HepG2 (cell line): Measurements from ENCODE around the gene TMOD3. TPM values are rescaled to one million over a fixed set of nuclear protein-coding genes. Genes with fewer than 3 reads are reported as not detected.
A peak's percentile ranks its signal among the peaks of the same experiment; 100 is the strongest.

Experiments
- AKAP8 ChIP-seq: sonication (generic); formaldehyde crosslinking; IDR thresholded peaks from 2 replicates; pipeline ENCODE4 v1.5.1; 2020; ENCODE audit warnings: mild to moderate bottlenecking, missing genetic modification reagents
- ATF1 ChIP-seq: IDR thresholded peaks from 2 replicates; pipeline ENCODE4 v1.6.1; 2016; ENCODE audit warnings: mild to moderate bottlenecking, control low read depth
- FOSL2 ChIP-seq: sonication (generic); formaldehyde crosslinking; IDR thresholded peaks from 2 replicates; pipeline ENCODE4 v1.4.0; 2020; ENCODE audit warnings: missing genetic modification reagents
- FOXP1 ChIP-seq, 2 experiments: fragments of 450-650 bp in 1 of 2; IDR thresholded peaks; 2 replicates each; pipeline ENCODE4 v1.6.1; 2017 to 2018; ENCODE audit warnings: antibody characterized with exemption in 1 of 2
- HDAC6 ChIP-seq: fragments of 200-600 bp; sonication (generic); IDR thresholded peaks from 2 replicates; pipeline ENCODE4 v1.7.0; 2017; ENCODE audit warnings: mild to moderate bottlenecking, antibody characterized with exemption, low read length, low read depth
- IRF1 ChIP-seq: sonication (generic); formaldehyde crosslinking; IDR thresholded peaks from 2 replicates; pipeline ENCODE4 v1.4.0; 2020; ENCODE audit warnings: low read depth, mild to moderate bottlenecking, missing genetic modification reagents
- KDM2A ChIP-seq: sonication (generic); formaldehyde crosslinking; IDR thresholded peaks from 2 replicates; pipeline ENCODE4 v1.4.0; 2020; ENCODE audit warnings: low read depth, missing genetic modification reagents, borderline replicate concordance
- LCORL ChIP-seq, 2 experiments: fragments of 450-650 bp in 1 of 2; sonication (generic) in 1 of 2; formaldehyde crosslinking in 1 of 2; IDR thresholded peaks; 2 replicates each; pipeline versions ENCODE4 v1.5.0 to v1.6.1; 2017 to 2020; ENCODE audit warnings: antibody characterized with exemption in 1 of 2, missing genetic modification reagents in 1 of 2
- MED13 ChIP-seq: sonication (generic); formaldehyde crosslinking; IDR thresholded peaks from 2 replicates; pipeline ENCODE4 v1.5.0; 2020; ENCODE audit warnings: missing genetic modification reagents
- MLX ChIP-seq: IDR thresholded peaks from 2 replicates; pipeline ENCODE4 v1.6.1; 2016
- NBN ChIP-seq: fragments of 450-650 bp; conservative IDR thresholded peaks from 2 replicates; pipeline ENCODE4 v1.6.1; 2017
- NCOA2 ChIP-seq: sonication (generic); formaldehyde crosslinking; IDR thresholded peaks from 2 replicates; pipeline ENCODE4 v1.8.0; 2022; ENCODE audit warnings: inconsistent platforms
- PAX8 ChIP-seq: sonication (generic); formaldehyde crosslinking; IDR thresholded peaks from 2 replicates; pipeline ENCODE4 v1.8.0; 2022; ENCODE audit warnings: mild to moderate bottlenecking, missing genetic modification reagents, borderline replicate concordance
- PHF20 ChIP-seq: sonication (generic); formaldehyde crosslinking; IDR thresholded peaks from 2 replicates; pipeline ENCODE4 v1.5.0; 2020; ENCODE audit warnings: mild to moderate bottlenecking, missing genetic modification reagents
- POGZ ChIP-seq: sonication (generic); formaldehyde crosslinking; IDR thresholded peaks from 2 replicates; pipeline ENCODE4 v1.4.0; 2020; ENCODE audit warnings: mild to moderate bottlenecking, missing genetic modification reagents
- PREB ChIP-seq: sonication (generic); formaldehyde crosslinking; IDR thresholded peaks from 2 replicates; pipeline ENCODE4 v1.4.0; 2020; ENCODE audit warnings: missing genetic modification reagents
- REXO4 ChIP-seq: sonication (generic); formaldehyde crosslinking; IDR thresholded peaks from 2 replicates; pipeline ENCODE4 v1.8.0; 2022; ENCODE audit warnings: missing genetic modification reagents, mild to moderate bottlenecking, borderline replicate concordance
- SMARCE1 ChIP-seq: fragments of 450-650 bp; IDR thresholded peaks from 2 replicates; pipeline ENCODE4 v1.6.1; 2017; ENCODE audit warnings: borderline replicate concordance
- TARDBP ChIP-seq: sonication (generic); formaldehyde crosslinking; IDR thresholded peaks from 2 replicates; pipeline ENCODE4 v1.8.0; 2022; ENCODE audit warnings: mild to moderate bottlenecking, missing genetic modification reagents
- THAP11 ChIP-seq: IDR thresholded peaks from 2 replicates; pipeline ENCODE4 v1.6.1; 2016; ENCODE audit warnings: missing biosample characterization, missing genetic modification reagents
- TRIM24 ChIP-seq: sonication (generic); formaldehyde crosslinking; IDR thresholded peaks from 2 replicates; pipeline ENCODE4 v1.8.0; 2022; ENCODE audit warnings: mild to moderate bottlenecking, missing genetic modification reagents
- ZFP36L2 ChIP-seq: sonication (generic); formaldehyde crosslinking; IDR thresholded peaks from 2 replicates; pipeline ENCODE4 v1.4.0; 2020; ENCODE audit warnings: missing genetic modification reagents
- ZNF414 ChIP-seq: sonication (generic); formaldehyde crosslinking; IDR thresholded peaks from 2 replicates; pipeline ENCODE4 v1.5.0; 2020; ENCODE audit warnings: missing genetic modification reagents
- ZNF543 ChIP-seq: sonication (generic); formaldehyde crosslinking; IDR thresholded peaks from 2 replicates; pipeline ENCODE4 v1.4.0; 2020; ENCODE audit warnings: mild to moderate bottlenecking, missing genetic modification reagents
- ZNF691 ChIP-seq: sonication (generic); formaldehyde crosslinking; IDR thresholded peaks from 2 replicates; pipeline ENCODE4 v1.4.0; 2020; ENCODE audit warnings: missing genetic modification reagents, low read depth, mild to moderate bottlenecking, borderline replicate concordance
- ZNF704 ChIP-seq: sonication (generic); formaldehyde crosslinking; IDR thresholded peaks from 2 replicates; pipeline ENCODE4 v1.8.1; 2023; ENCODE audit warnings: mild to moderate bottlenecking, inconsistent platforms, moderate library complexity, missing genetic modification reagents, borderline replicate concordance
- polyA plus RNA-seq, 8 experiments: library from polyadenylated mRNA; depleted of rRNA in 3 of 8; stranded (reverse) in 7 of 8; unstranded in 1 of 8; fragments of >200 nt; fragmentation: Illumina TruSeq in 4 of 8; extraction: Trizol in 4 of 8; gene quantifications; 2 replicates each; pipeline versions ENCODE4 v1.2.1 to v1.2.3, GENCODE V29; 2011 to 2016; ENCODE audit warnings: low read depth in 4 of 8, missing spikeins in 1 of 8, mixed read lengths in 1 of 8; ENCODE audit not compliant: insufficient read depth in 1 of 8
- total RNA-seq, 5 experiments: library from RNA; depleted of rRNA; stranded (reverse); fragments of >200 nt; fragmentation: Illumina TruSeq; extraction: Trizol; gene quantifications; 2 replicates each; pipeline ENCODE4 v1.2.3, GENCODE V29; 2016; ENCODE audit warnings: low read depth in 1 of 5

TMOD3 gene
- total and polyA plus RNA-seq, 2 of the 13 experiments (the other 11 are each of a cell fraction or from before 2014, with no cell fraction given), result 5.1 to 23.2 TPM

GRCh38 chr15:51829376-51830275 lies at the start of gene TMOD3 (continued):
- TF ChIP-seq PREB (CRISPR knock-in tag), result no peak
- peak; percentile 39 for TF ChIP-seq FOSL2 (CRISPR knock-in tag)
- TF ChIP-seq LCORL (IDR thresholded peaks at IDR 0.05), result no peak
- peak; percentile 60 for TF ChIP-seq LCORL (CRISPR knock-in tag; IDR thresholded peaks at IDR 0.05)
- TF ChIP-seq KDM2A (CRISPR knock-in tag), result peak; percentile 72; the same call in 1 of the 2 replicates
- no peak for TF ChIP-seq NCOA2 (CRISPR knock-in tag)
- peak; percentile 39; the same call in 1 of the 2 replicates for TF ChIP-seq TARDBP (CRISPR knock-in tag)
- no peak for TF ChIP-seq TRIM24 (CRISPR knock-in tag)
- TF ChIP-seq NBN, result no peak
- TF ChIP-seq IRF1 (CRISPR knock-in tag), result no peak
- TF ChIP-seq FOXP1 (IDR thresholded peaks at IDR 0.05), result no peak
- no peak for TF ChIP-seq FOXP1 (CRISPR knock-in tag; IDR thresholded peaks at IDR 0.05)
- no peak for TF ChIP-seq ZNF704
- TF ChIP-seq ZNF691, result no peak
- peak; percentile 66 for TF ChIP-seq POGZ (CRISPR knock-in tag)
- no peak for TF ChIP-seq SMARCE1
- TF ChIP-seq THAP11 (CRISPR knock-in tag), result peak; percentile 99
- 0 out of 2 replicates have a peak, but pooled peaks have one; percentile 20 for TF ChIP-seq PHF20 (CRISPR knock-in tag)
- TF ChIP-seq AKAP8 (CRISPR knock-in tag), result 0 out of 2 replicates have a peak, but pooled peaks have one; percentile 32
- TF ChIP-seq PAX8 (CRISPR knock-in tag), result no peak
- TF ChIP-seq ATF1 (CRISPR knock-in tag), result no peak
- no peak for TF ChIP-seq HDAC6
- 0 out of 2 replicates have a peak, but pooled peaks have one; percentile 32 for TF ChIP-seq ZNF543 (CRISPR knock-in tag)
- no peak for TF ChIP-seq ZNF414
- no peak for TF ChIP-seq MED13
- TF ChIP-seq ZFP36L2 (CRISPR knock-in tag), result no peak
- no peak for TF ChIP-seq MLX (CRISPR knock-in tag)
- no peak for TF ChIP-seq REXO4 (CRISPR knock-in tag)
